GM21528 (cell line): ENCODE data around the gene SPOCK1.

Source experiments
- ATAC-seq: cut with Tn5 transposase; IDR thresholded peaks from one replicate; pipeline ENCODE4 v1.9.1; 2021; ENCODE audit warnings: mild to moderate bottlenecking, moderate library complexity; ENCODE audit not compliant: unreplicated experiment, low FRiP score

Gene SPOCK1

DNA sequence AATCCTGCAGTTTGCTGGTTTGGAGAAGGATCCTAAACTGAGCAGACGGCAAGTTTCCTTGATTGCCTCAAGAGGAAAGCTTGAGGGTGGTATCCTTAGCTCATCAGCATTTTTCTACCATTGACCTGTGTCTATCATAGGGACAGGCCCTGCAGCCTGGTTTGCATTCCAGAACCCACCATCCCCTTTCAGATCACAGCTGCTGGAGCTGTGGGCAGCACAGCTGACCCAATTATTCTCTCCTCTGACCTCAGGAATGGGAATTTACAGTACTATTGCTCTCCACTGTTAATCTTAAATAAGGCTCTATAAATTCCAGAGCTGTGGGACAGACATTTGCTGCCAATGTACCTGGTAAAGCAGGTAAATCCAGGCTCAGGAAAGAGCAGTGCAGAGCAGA, 163.0 kb downstream of the SPOCK1 start:
- ATAC-seq = no peak

DNA sequence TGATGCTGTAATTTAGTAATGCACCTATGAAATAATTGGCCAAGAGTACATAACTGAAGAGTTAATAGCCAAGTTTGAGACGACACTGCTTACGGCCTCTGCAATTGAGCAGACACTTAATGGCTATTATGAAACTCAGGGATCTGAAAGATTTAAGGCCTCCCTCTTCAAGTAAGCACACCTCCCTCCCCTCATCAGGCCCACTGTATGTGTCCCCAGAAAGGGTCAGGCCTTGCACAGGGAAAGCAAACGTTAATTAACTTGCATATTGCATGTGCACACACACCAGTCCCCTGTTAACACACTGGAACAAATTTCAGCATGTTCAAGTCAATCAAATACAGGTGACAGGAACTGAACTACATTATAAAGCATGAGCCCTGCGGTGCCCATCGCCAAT, 163.6 kb downstream of the SPOCK1 start:
- ATAC-seq = no peak

- no peak for ATAC-seq
These were observed 165.2 kb downstream of the SPOCK1 start for GRCh38 chr5:137333928-137334327.

DNA sequence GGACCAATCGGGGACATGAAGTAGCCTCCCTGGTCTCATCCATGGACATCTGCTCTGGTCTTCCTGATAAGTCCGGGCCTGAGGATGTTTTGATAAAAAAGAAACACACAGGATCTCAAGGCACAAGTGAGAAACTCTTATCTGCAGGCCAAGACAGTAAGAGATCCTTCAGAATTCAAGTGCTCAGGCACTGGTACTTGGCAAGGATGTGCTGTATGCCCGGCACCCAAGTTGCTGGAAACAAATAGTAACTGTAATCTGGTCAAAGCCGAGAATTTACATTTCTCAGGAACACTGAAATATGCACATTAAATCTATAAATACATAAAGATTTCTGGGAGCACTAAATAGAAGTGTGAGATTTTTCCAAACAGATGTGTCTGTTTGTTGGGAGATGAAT, 165.7 kb downstream of the SPOCK1 start:
- no peak for ATAC-seq

DNA sequence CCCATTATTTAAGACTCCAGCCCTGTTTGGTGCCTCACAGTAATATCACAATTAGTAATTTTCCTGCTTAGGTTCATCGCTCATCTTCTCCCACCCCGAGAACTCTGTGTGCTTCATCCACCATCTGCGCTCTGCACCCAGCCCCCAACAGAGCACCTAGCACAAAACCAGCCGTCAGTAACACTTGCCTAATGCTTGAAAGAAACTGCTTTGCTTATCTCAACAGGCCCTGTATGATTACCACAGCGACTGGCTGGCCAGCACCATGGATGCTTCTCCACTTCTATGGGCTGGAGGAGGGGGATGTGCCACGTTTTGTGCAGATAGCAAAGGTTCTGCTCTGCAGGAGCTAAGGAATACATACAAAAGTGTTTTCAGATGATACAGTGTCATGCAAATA, 166.8 kb downstream of the SPOCK1 start:
- no peak for ATAC-seq

GRCh38 chr5:137329586-137330296, 169.4 kb downstream of the SPOCK1 start:
- ATAC-seq = no peak

DNA sequence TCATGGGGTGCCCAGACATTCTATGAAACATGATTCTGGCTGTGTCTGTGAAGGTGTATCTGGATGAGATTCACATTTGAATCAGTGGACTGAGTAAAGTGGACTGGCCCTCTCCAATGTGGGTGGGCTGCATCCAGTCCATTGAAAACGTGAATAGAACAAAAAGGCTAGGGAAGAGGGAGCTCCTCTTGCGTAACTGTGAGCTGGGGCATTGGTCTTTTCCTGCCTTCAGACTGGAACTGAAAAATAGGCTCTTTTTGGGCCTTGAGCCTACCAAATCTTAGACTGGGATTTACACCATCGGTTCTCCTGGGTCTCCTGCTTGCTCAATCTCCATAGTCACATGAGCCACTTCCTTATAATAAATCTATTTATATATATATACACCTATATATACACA, 170.1 kb downstream of the SPOCK1 start:
- ATAC-seq = no peak

DNA sequence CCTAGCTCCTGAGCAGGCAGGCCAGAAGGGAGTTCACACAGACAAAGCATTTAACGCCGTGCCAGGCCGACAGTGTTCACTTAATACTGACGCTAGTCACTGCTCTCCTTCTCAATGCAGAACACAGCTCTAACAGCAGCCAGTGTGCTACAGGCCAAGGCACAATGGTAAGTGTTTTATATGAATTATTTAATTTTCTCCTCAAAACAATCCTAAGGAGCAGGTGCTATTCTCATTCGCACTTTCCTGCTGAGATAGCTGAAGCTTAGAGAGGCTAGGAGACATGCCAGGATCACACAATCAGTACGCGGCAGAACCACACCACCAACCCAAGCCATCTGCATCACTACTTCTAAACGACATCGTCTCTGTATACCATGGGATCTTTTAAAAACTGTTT, 170.7 kb downstream of the SPOCK1 start:
- ATAC-seq = no peak

- ATAC-seq = no peak
These were observed 173.4 kb downstream of the SPOCK1 start for GRCh38 chr5:137325721-137326120.

DNA sequence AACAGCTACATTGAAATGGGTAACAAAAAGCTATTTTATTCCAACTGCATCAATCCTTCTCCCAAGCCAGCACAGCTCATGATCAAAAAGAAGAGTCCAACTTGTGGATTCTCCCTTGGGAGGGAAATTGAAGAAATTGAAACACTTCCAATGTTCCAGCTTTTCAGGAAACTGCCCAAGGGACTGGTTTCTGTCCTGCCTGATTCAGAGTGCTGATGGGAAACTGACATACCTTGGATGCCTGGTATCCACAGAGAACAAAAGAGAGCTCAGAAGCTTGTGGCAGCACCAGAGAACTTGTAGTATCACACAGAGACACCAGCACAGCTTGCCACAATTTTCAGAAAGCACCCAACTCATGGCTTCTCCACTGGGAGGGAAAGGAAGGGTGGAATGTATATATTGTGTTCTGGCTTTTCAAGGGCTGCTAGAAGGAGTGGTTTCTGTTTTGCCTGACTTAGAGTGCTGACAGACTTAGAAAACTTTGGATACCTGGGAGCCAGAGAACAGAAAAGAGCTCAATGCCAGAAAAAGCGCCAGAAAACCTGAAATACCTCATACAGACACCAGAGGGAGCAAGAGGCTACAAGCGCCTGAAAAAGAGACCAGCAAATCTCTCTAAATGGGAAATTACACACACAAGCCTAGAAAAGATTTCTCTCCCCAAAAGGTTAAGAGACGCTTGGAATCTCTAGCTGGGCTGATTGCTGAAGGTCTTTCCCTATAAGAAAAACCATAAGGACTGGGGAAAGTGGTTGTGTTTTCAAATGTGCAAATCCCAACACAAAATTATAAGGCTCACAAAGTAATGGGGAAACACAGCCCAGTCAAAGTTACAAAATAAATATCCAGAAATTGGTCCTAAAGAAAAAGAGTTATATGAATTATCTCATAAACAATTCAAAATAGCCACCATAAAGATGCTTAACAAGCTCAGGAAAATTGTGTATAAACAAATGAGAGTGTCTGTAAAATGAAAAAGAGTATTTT, 178.8 kb downstream of the SPOCK1 start:
- no peak for ATAC-seq

DNA sequence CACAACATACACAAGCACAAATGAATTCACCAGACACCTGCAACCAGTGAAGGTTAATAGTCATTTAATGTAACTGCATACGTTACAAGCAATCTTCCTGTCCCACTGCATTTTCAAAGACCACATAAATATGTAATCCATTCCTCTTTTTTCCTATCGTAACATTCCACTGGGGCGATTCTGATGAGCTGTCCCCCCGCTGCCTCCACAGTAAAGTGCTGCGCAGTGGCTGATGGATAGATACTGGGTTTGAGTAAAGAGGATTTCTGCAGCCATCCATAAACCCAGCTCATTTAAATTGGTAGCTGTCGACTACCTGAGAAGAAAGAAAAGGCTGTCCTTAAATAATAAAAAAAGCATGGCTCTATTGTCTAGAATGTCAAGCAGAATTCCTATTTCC, 181.1 kb downstream of the SPOCK1 start:
- ATAC-seq = no peak

GRCh38 chr5:137316346-137316736, 182.8 kb downstream of the SPOCK1 start:
- no peak for ATAC-seq

GRCh38 chr5:137315534-137316345, 183.4 kb downstream of the SPOCK1 start:
- ATAC-seq = no peak

DNA sequence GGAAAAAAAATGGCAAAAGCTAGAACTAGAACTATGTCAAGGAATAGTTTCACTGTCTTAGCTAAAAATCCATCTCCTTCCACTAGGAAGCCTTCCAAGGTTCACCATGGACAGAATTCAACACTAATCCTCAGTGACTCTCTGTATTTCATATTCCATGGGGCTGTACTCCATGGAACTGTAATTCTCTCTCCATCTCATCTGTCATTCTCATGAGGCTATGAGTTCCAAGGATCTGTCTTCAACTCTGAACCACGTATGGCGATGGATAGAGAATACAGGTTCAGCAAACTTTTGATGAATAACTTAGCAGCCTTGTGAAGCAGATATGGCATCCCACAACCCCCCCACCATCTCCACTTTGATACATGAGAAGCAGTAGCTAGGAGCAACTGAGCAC, 184.0 kb downstream of the SPOCK1 start:
- no peak for ATAC-seq

- no peak for ATAC-seq
These were observed 185.5 kb downstream of the SPOCK1 start for GRCh38 chr5:137313526-137314175.

DNA sequence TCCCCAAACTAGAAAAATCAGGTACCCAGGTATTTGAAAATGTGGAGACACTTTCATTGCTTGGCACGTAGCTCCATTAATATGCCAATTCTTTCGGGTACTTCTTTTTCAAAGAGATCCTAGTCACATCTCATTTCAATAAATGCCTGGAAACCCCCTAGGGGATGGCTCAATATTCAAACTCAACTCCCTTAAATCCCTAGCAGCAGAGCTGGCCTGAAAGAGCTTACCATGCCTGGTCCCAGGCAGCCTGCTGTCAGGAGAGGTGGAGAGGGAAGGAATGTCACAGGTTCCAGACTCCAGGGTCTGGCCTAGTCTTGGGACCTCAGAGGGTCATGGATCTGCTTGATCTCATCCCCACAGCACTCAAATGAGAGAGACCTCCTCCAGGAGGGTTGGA, 187.1 kb downstream of the SPOCK1 start:
- ATAC-seq = no peak

DNA sequence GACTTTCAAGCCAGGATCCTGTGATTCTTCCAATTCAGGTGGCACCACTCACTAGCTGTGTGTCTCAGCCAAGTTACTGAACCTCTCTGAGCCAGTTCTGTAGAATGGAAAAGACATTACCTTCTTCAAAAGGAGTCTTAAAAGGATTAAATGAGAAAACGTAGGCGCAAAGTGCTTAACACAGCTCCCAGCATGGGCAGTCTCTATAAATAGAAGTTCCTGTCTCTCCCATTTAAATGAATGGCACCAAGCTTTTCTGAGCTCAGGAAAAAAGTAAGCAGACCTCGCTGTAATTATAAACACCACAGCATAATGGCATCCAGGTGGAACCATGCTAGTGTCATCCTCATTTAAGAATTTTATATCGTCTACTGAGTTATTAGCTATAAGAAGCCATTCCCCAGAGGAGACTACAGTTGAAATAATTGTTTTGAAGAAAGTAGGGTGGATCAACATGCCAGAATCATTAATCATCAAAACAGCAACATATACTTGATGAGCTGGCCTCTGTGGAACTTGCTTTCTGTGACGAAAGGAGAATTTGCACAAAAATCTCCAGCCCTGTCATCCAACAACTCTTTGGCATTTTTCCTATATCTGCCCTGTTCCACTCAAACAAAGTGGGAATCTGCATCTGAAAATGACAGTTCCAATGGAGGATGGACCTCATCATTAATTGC, 188.9 kb downstream of the SPOCK1 start:
- ATAC-seq = no peak

- ATAC-seq = no peak
These were observed 189.8 kb downstream of the SPOCK1 start for GRCh38 chr5:137309290-137309689.

GRCh38 chr5:137308311-137308710, 190.8 kb downstream of the SPOCK1 start:
- no peak for ATAC-seq

GRCh38 chr5:137306903-137307302, 192.2 kb downstream of the SPOCK1 start:
- no peak for ATAC-seq
